HG02852 (cell line): ENCODE measurements around the gene HELZ2.

Experiments
- ATAC-seq: cut with Tn5 transposase; IDR thresholded peaks from one replicate; pipeline ENCODE4 v1.9.1; 2021; ENCODE audit warnings: mild to moderate bottlenecking, moderate library complexity; ENCODE audit not compliant: unreplicated experiment

The HELZ2 gene

GRCh38 chr20:63527184-63527583 lies 46.9 kb downstream of the HELZ2 start:
- ATAC-seq, result no peak

GRCh38 chr20:63525971-63526370 lies 48.1 kb downstream of the HELZ2 start:
- no peak for ATAC-seq

- no peak for ATAC-seq
Observed at GRCh38 chr20:63525185-63525584, 48.9 kb downstream of the HELZ2 start.
